Endothelial cell of umbilical vein (primary cell): ENCODE measurements around the gene SPDYE4. TPM values are rescaled to one million over a fixed set of nuclear protein-coding genes. Genes with fewer than 3 reads are reported as not detected.

ENCODE experiments used
- BruUV-seq: library from RNA; stranded (reverse); fragments of 400-500 nt; replicated peaks from 2 replicates; lab custom pipeline; 2021; lab: Mats Ljungman, UMichigan
- CTCF ChIA-PET: fragments of 300-600, 350-600 bp; sonication (Branson Sonifier 250); formaldehyde crosslinking; loops from one replicate; lab custom pipeline; 2021; ENCODE audit warnings: antibody characterized with exemption, inconsistent platforms; lab: Charles Lee
- POLR2A ChIA-PET: fragments of 300-600, 350-600 bp; sonication (Branson Sonifier 250); formaldehyde crosslinking; loops from one replicate; lab custom pipeline; 2021; ENCODE audit warnings: antibody characterized with exemption, inconsistent platforms; lab: Charles Lee
- DNase-seq: peaks from one replicate; pipeline ENCODE4 v3.0.0-alpha.2; 2011; ENCODE audit warnings: low read depth, low spot score
- FAIRE-seq: peaks from 2 replicates; lab custom pipeline; 2011; peaks lifted over from hg19 to GRCh38; lab: Jason Lieb, UNC
- H2AFZ ChIP-seq: 2 replicates; pipeline ENCODE4 v1.6.0; 2012; ENCODE audit warnings: low read depth, low read length, control low read depth, inconsistent platforms
- H3K27ac ChIP-seq: 2 replicates; pipeline ENCODE4 v1.5.1; 2011; ENCODE audit warnings: low read depth, mild to moderate bottlenecking, control low read depth, low read length, moderate library complexity; ENCODE audit not compliant: insufficient read depth
- H3K27me3 ChIP-seq, 2 experiments: 2 replicates each; pipeline versions ENCODE4 v1.6.0 to v1.6.1; 2011; ENCODE audit warnings: low read length in 2 of 2, mixed read lengths in 1 of 2; ENCODE audit not compliant: control insufficient read depth in 2 of 2, insufficient read depth in 2 of 2
- H3K36me3 ChIP-seq, 2 experiments: 2 replicates in 1 of 2; 3 replicates in 1 of 2; pipeline ENCODE4 v1.5.1; 2011; ENCODE audit warnings: low read length in 2 of 2, mild to moderate bottlenecking in 1 of 2, moderate library complexity in 1 of 2; ENCODE audit not compliant: control insufficient read depth in 2 of 2, insufficient read depth in 2 of 2; ENCODE audit errors: extremely low read depth in 1 of 2
- H3K4me1 ChIP-seq: 3 replicates; pipeline ENCODE4 v1.5.1; 2011; ENCODE audit warnings: mild to moderate bottlenecking, low read length; ENCODE audit not compliant: control insufficient read depth, insufficient read depth; ENCODE audit errors: extremely low read depth
- H3K4me2 ChIP-seq: 2 replicates; pipeline ENCODE4 v1.6.1; 2011; ENCODE audit warnings: low read length, control low read depth, mixed read lengths; ENCODE audit not compliant: insufficient read depth
- H3K4me3 ChIP-seq, 3 experiments: fragments of 200-600 bp in 1 of 3; sonication (generic), shearing (Covaris generic) in 1 of 3; replicated peaks in 1 of 3; 2 replicates each; pipeline ENCODE4 v1.5.1; 2011 to 2016; ENCODE audit warnings: control low read depth in 3 of 3, low read length in 3 of 3, mild to moderate bottlenecking in 2 of 3, inconsistent platforms in 1 of 3, low read depth in 1 of 3, moderate library complexity in 1 of 3; ENCODE audit not compliant: insufficient read depth in 1 of 3
- H3K79me2 ChIP-seq: 2 replicates; pipeline ENCODE4 v1.6.0; 2012; ENCODE audit warnings: low read length, inconsistent platforms; ENCODE audit not compliant: control insufficient read depth, insufficient read depth
- H3K9ac ChIP-seq: replicated peaks from 2 replicates; pipeline ENCODE3; 2011; ENCODE audit warnings: low read length, control low read depth; ENCODE audit not compliant: insufficient read depth; ENCODE audit errors: extremely low read depth
- H3K9me1 ChIP-seq: replicated peaks from 3 replicates; pipeline ENCODE4 v1.6.0; 2011; ENCODE audit warnings: mild to moderate bottlenecking, low read length; ENCODE audit not compliant: control insufficient read depth, insufficient read depth; ENCODE audit errors: extremely low read depth
- H3K9me3 ChIP-seq: replicated peaks from 2 replicates; pipeline ENCODE4 v1.5.1; 2012; ENCODE audit warnings: low read length, inconsistent platforms; ENCODE audit not compliant: control insufficient read depth, insufficient read depth
- H4K20me1 ChIP-seq: replicated peaks from 2 replicates; pipeline ENCODE3; 2011; ENCODE audit warnings: mild to moderate bottlenecking, low read length; ENCODE audit not compliant: control insufficient read depth, insufficient read depth; ENCODE audit errors: extremely low read depth
- CTCF ChIP-seq, 2 donors: IDR thresholded peaks; 1 replicate in 1 of 2; 2 replicates in 1 of 2; pipeline ENCODE4 v1.5.1; 2011; ENCODE audit warnings: low read length in 2 of 2, mild to moderate bottlenecking in 2 of 2, moderate library complexity in 2 of 2, control low read depth in 1 of 2, inconsistent platforms in 1 of 2, low read depth in 1 of 2; ENCODE audit not compliant: insufficient read depth in 1 of 2; ENCODE audit errors: extremely low read depth in 1 of 2
- EZH2 ChIP-seq: IDR thresholded peaks from 2 replicates; pipeline ENCODE4 v1.6.1; 2012; ENCODE audit warnings: borderline replicate concordance, low read depth, mild to moderate bottlenecking, moderate library complexity, low read length, inconsistent platforms; ENCODE audit not compliant: severe bottlenecking
- FOS ChIP-seq: IDR thresholded peaks from 2 replicates; pipeline ENCODE4 v1.6.1; 2011; ENCODE audit warnings: mild to moderate bottlenecking, low read length, moderate library complexity, borderline replicate concordance; ENCODE audit not compliant: insufficient read depth
- GATA2 ChIP-seq: IDR thresholded peaks from 2 replicates; pipeline ENCODE4 v1.7.0; 2011; ENCODE audit warnings: low read depth, mild to moderate bottlenecking, moderate library complexity, mixed read lengths, low read length; ENCODE audit not compliant: insufficient read length, insufficient read depth
- JUN ChIP-seq: IDR thresholded peaks from 2 replicates; pipeline ENCODE4 v1.6.1; 2011; ENCODE audit warnings: borderline replicate concordance, low read depth; ENCODE audit not compliant: insufficient read length, insufficient read depth
- MAX ChIP-seq: IDR thresholded peaks from 2 replicates; pipeline ENCODE4 v1.6.1; 2011; ENCODE audit not compliant: insufficient read depth, insufficient read length
- MYC ChIP-seq: IDR thresholded peaks from one replicate; pipeline ENCODE4 v1.6.1; 2011; ENCODE audit warnings: mild to moderate bottlenecking, low read depth, low read length
- POLR2A ChIP-seq: IDR thresholded peaks from 2 replicates; pipeline ENCODE4 v1.6.1; 2012; ENCODE audit warnings: low read depth, mild to moderate bottlenecking, control low read depth, low read length
- POLR2AphosphoS5 ChIP-seq: IDR thresholded peaks from 2 replicates; pipeline ENCODE4 v1.6.1; 2012; ENCODE audit warnings: low read depth, mild to moderate bottlenecking, control low read depth, low read length, moderate library complexity; ENCODE audit not compliant: insufficient read depth
- dilution Hi-C: fragments of 300-500 bp; cut with MboI; formaldehyde crosslinking; loops from one replicate; pipeline ENCODE4 v1.15.0; 2019; ENCODE audit warnings: low sequenced_read_pairs; ENCODE audit not compliant: extremely low pct_ligation_motif_present
- intact Hi-C: fragments of 100-400 bp; cut with micrococcal nuclease; formaldehyde crosslinking; loops from one replicate; pipeline ENCODE4 v1.10.0; 2022
- polyA plus RNA-seq, 4 experiments: library from polyadenylated mRNA; depleted of rRNA in 3 of 4; stranded (reverse) in 3 of 4; unstranded in 1 of 4; fragments of >200 nt; gene quantifications; 2 replicates each; pipeline versions ENCODE4 v1.2.1 to v1.2.3, GENCODE V29; 2011 to 2012; ENCODE audit warnings: missing spikeins in 1 of 4
- total RNA-seq: library from RNA; stranded (reverse); gene quantifications from 2 replicates; pipeline ENCODE4 v1.2.3, GENCODE V29; 2021

The SPDYE4 gene
- total and polyA plus RNA-seq, 2 donors (not counting 3 experiments of a cell fraction or from before 2014, with no cell fraction given): not detected

DNA sequence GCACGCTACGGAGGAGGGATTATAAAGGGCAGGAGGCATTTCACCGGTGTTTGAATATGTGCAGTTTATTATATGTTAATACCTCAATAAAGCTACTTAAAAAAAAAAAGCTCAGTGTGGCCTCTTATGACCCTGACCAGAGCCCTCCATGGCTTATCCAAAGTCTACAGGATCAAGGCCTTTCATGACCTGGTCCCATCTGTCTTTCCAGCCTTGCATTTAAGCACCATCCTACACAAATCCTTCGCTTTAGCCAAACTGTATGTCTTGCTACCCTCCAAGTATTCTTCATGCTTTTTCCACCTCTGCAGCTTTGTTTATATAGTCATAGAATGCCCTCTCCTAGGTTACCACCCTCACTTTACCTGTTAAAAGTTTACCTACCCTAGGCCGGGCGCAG, 34.3 kb upstream of the SPDYE4 start:
- H3K27me3 ChIP-seq: no peaks in the 10 kb centered on the region
- no peak for FAIRE-seq
- H3K9me3 ChIP-seq: no peaks in the 10 kb centered on the region
- no peak for DNase-seq
- H3K27ac ChIP-seq: no peak overlapping the region
- H4K20me1 ChIP-seq: no peaks in the 10 kb centered on the region
- H3K79me2 ChIP-seq: no peaks in the 10 kb centered on the region
- CTCF ChIA-PET: no interaction called here
- H3K4me3 ChIP-seq: no peak overlapping the region
- no peaks in the 10 kb centered on the region for H3K36me3 ChIP-seq
- H2AFZ ChIP-seq: no peak overlapping the region
- BruUV-seq: no TSS peak
- POLR2A ChIA-PET: no interaction called here
- dilution Hi-C loops: no loop called here
- no peak overlapping the region for H3K4me2 ChIP-seq
- no peaks in the 10 kb centered on the region for H3K9me1 ChIP-seq
- no peak for TF ChIP-seq MAX
- no peak for TF ChIP-seq MYC
- no peak for TF ChIP-seq GATA2
- TF ChIP-seq EZH2: no peak
- TF ChIP-seq JUN: no peak
- H3K9ac ChIP-seq: no peak overlapping the region
- intact Hi-C loops: no loop called here
- H3K4me1 ChIP-seq: no peaks in the 10 kb centered on the region

- POLR2A ChIA-PET: no interaction called here
- H2AFZ ChIP-seq: no peak overlapping the region
- H3K79me2 ChIP-seq: no peaks in the 10 kb centered on the region
- no peaks in the 10 kb centered on the region for H3K9me3 ChIP-seq
- DNase-seq (peak; percentile 2), FAIRE-seq (no peak)
- CTCF ChIA-PET: no interaction called here
- H3K36me3 ChIP-seq: no peaks in the 10 kb centered on the region
- no peaks in the 10 kb centered on the region for H3K9me1 ChIP-seq
- no peaks in the 10 kb centered on the region for H3K4me1 ChIP-seq
- no peak overlapping the region for H3K4me2 ChIP-seq
- H3K27ac ChIP-seq: no peak overlapping the region
- intact Hi-C loops (no loop called here), dilution Hi-C loops (no loop called here)
- H3K9ac ChIP-seq: no peak overlapping the region
- no peak overlapping the region for H3K4me3 ChIP-seq
- TF ChIP-seq POLR2AphosphoS5: no peak
- no peak for TF ChIP-seq MAX
- TF ChIP-seq MYC: no peak
- TF ChIP-seq JUN: no peak
- TF ChIP-seq POLR2A: no peak
- TF ChIP-seq GATA2: no peak
- TF ChIP-seq FOS: no peak
- no peak for TF ChIP-seq CTCF (IDR thresholded peaks at IDR 0.05; ENCODE audit: extremely low read depth in 1 of 2, insufficient read depth in 1 of 2, low read depth in 1 of 2, low read length in 2 of 2)
- no peak for TF ChIP-seq EZH2
- no TSS peak for BruUV-seq
- H3K27me3 ChIP-seq: no peaks in the 10 kb centered on the region
- H4K20me1 ChIP-seq: no peaks in the 10 kb centered on the region
These were observed 33.5 kb upstream of the SPDYE4 start for GRCh38 chr17:8791910-8792270.
